Globus pallidus (tissue), 1 donor: ENCODE results near the gene MYBPC2.
"Not testable (repeated sequence)": the region's sequence is repeated elsewhere in the genome, so short reads cannot be mapped to it uniquely, and the experiment has no call there.

ENCODE experiments used
- DNase-seq: peaks from one replicate; pipeline ENCODE4 v3.0.0-alpha.2; 2015; ENCODE audit warnings: low spot score

MYBPC2 gene

GRCh38 chr19:50432221-50433028, at the start of gene MYBPC2:
TSS of gene MYBPC2 (plus strand) at chr19:50432892. CDS start at chr19:50432954, 62 bp downstream.
- no peak for DNase-seq

- DNase-seq: no peak
Observed at GRCh38 chr19:50383001-50383851, 49.5 kb upstream of the MYBPC2 start.

GRCh38 chr19:50383852-50384684, 48.6 kb upstream of the MYBPC2 start, which contains the start of gene POLD1:
TSS of gene POLD1 (plus strand) at chr19:50384347. CDS start at chr19:50398852, 14,505 bp downstream.
- DNase-seq: peak; percentile 93

GRCh38 chr19:50384685-50385535, 47.8 kb upstream of the MYBPC2 start:
- no peak for DNase-seq

- no peak for DNase-seq
Observed at GRCh38 chr19:50387176-50387867, 45.4 kb upstream of the MYBPC2 start.

- no peak for DNase-seq
Observed at GRCh38 chr19:50387868-50388245, 44.8 kb upstream of the MYBPC2 start.

- not testable (repeated sequence) for DNase-seq
Observed at GRCh38 chr19:50390295-50390694, 42.4 kb upstream of the MYBPC2 start.

GRCh38 chr19:50390952-50391351, 41.7 kb upstream of the MYBPC2 start:
- not testable (repeated sequence) for DNase-seq

- no peak for DNase-seq
Observed at GRCh38 chr19:50392759-50393158, 39.9 kb upstream of the MYBPC2 start.

- no peak for DNase-seq
Observed at GRCh38 chr19:50393589-50393988, 39.1 kb upstream of the MYBPC2 start.

- no peak for DNase-seq
Observed at GRCh38 chr19:50394017-50394416, 38.7 kb upstream of the MYBPC2 start.

GRCh38 chr19:50398675-50399367, 33.9 kb upstream of the MYBPC2 start:
- no peak for DNase-seq

GRCh38 chr19:50399368-50399745, 33.3 kb upstream of the MYBPC2 start:
- DNase-seq: no peak

- DNase-seq: no peak
Observed at GRCh38 chr19:50401605-50402450, 30.9 kb upstream of the MYBPC2 start.

GRCh38 chr19:50402544-50403301, 30.0 kb upstream of the MYBPC2 start:
- DNase-seq: no peak

- no peak for DNase-seq
Observed at GRCh38 chr19:50406156-50406820, 26.4 kb upstream of the MYBPC2 start.

GRCh38 chr19:50406829-50407228, 25.9 kb upstream of the MYBPC2 start:
- no peak for DNase-seq

- DNase-seq: no peak
Observed at GRCh38 chr19:50409347-50409746, 23.3 kb upstream of the MYBPC2 start.
